ENCODE results near the gene SSPN. TPM values are rescaled to one million over a fixed set of nuclear protein-coding genes. Genes with fewer than 3 reads are reported as not detected.

The SSPN gene
- 0.50 and 0.84 TPM in 2 replicates for total RNA-seq (ENCODE audit: low replicate concordance)

- H3K36me3 Mint-ChIP-seq = no peaks in the 10 kb centered on the region
- H3K4me3 Mint-ChIP-seq = peak within 1 kb of the TSS; percentile 94
- no peak within 1 kb of the TSS for H3K27ac ChIP-seq
- H3K79me2 ChIP-seq (ENCODE audit: low read depth) = no peaks in the 10 kb centered on the region
- DNase-seq (ENCODE audit: low spot score) = peak; percentile 62
- no peaks in the 10 kb centered on the region for H3F3A ChIP-seq (ENCODE audit: low read depth)
- H3K36me3 ChIP-seq = no peaks in the 10 kb centered on the region
- H3K4me1 Mint-ChIP-seq = peaks cover 15% of the 10 kb centered on the region
- H3K9me3 Mint-ChIP-seq = no peaks in the 10 kb centered on the region
- no peaks in the 10 kb centered on the region for H4K20me1 ChIP-seq (ENCODE audit: low read depth)
- H3K9ac ChIP-seq = no peak within 1 kb of the TSS
- peak; percentile 70 for TF ChIP-seq EZH2 (IDR thresholded peaks at IDR 0.05)
- TF ChIP-seq EZH2phosphoT487 (IDR thresholded peaks at IDR 0.05) = peak; percentile 35
- TF ChIP-seq CTCF (IDR thresholded peaks at IDR 0.05) = no peak
- peak within 1 kb of the TSS; percentile 96 for H2AFZ ChIP-seq (replicated peaks)
- peak within 1 kb of the TSS; percentile 98 for H3K4me2 ChIP-seq
- H3K27me3 Mint-ChIP-seq (ENCODE audit: insufficient read depth, low read depth) = no peaks in the 10 kb centered on the region
- H3K27ac Mint-ChIP-seq = peak within 1 kb of the TSS; percentile 98
- peaks cover 5% of the 10 kb centered on the region for H3K4me1 ChIP-seq
- H3K4me3 ChIP-seq = peak within 1 kb of the TSS; percentile 64
- no peaks in the 10 kb centered on the region for H3K9me3 ChIP-seq (ENCODE audit: low read depth)
- peaks cover 65% of the 10 kb centered on the region for H3K27me3 ChIP-seq
Observed at GRCh38 chr12:26195250-26195640, at the start of gene SSPN. SSPN (plus strand) TSS chr12:26195573; CDS start chr12:26195673, 100 bp downstream.

GRCh38 chr12:26148291-26148690 is 47.1 kb upstream of the SSPN start:
- H3K79me2 ChIP-seq (ENCODE audit: low read depth) = no peaks in the 10 kb centered on the region
- no peak overlapping the region for H2AFZ ChIP-seq (replicated peaks)
- H3K9me3 ChIP-seq (ENCODE audit: low read depth) = no peaks in the 10 kb centered on the region
- H3K27me3 Mint-ChIP-seq (ENCODE audit: insufficient read depth, low read depth) = no peaks in the 10 kb centered on the region
- no peaks in the 10 kb centered on the region for H3K27me3 ChIP-seq
- H3K4me1 Mint-ChIP-seq = no peaks in the 10 kb centered on the region
- H3K27ac ChIP-seq = no peak overlapping the region
- H3K36me3 Mint-ChIP-seq = no peaks in the 10 kb centered on the region
- no peak for DNase-seq (ENCODE audit: low spot score)
- no peak overlapping the region for H3K4me2 ChIP-seq
- no peak overlapping the region for H3K4me3 Mint-ChIP-seq
- H3K9me3 Mint-ChIP-seq = no peaks in the 10 kb centered on the region
- no peak for TF ChIP-seq EZH2phosphoT487 (IDR thresholded peaks at IDR 0.05)
- no peak for TF ChIP-seq EZH2 (IDR thresholded peaks at IDR 0.05)
- TF ChIP-seq CTCF (IDR thresholded peaks at IDR 0.05) = no peak
- no peaks in the 10 kb centered on the region for H4K20me1 ChIP-seq (ENCODE audit: low read depth)
- H3F3A ChIP-seq (ENCODE audit: low read depth) = no peaks in the 10 kb centered on the region
- no peak overlapping the region for H3K9ac ChIP-seq
- H3K36me3 ChIP-seq = no peaks in the 10 kb centered on the region
- H3K4me3 ChIP-seq = no peak overlapping the region
- H3K4me1 ChIP-seq = no peaks in the 10 kb centered on the region
- H3K27ac Mint-ChIP-seq = no peak overlapping the region

DNA sequence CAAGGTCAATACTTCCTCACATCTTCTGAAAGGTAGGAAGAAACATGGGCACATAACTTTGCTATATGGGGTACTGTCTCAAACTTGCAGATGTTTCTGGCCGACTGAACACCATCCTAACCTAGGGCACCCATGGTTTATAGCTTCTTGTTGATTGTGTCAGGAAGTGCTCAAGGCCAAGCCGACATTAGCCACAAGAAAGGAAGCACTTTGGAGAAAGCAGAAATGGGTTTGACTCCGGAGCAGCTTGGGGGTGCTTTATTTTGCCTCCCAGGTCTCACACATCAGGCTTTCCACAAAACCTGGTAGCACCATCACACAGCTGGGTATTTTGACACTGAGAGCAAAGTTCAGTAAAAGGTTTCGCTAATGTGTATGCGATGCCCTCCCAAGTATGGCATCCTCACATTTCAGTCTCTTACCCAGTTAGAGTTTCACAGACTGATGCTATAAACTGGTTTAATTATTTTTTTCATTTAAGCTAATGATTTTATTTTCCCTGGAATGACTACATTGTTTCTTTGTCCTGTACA is 45.3 kb upstream of the SSPN start:
- H3K4me1 Mint-ChIP-seq = no peaks in the 10 kb centered on the region
- TF ChIP-seq EZH2 (IDR thresholded peaks at IDR 0.05) (no peak), EZH2phosphoT487 (IDR thresholded peaks at IDR 0.05) (no peak), CTCF (IDR thresholded peaks at IDR 0.05) (no peak)
- Histone ChIP-seq H3F3A (ENCODE audit: low read depth) (no peaks in the 10 kb centered on the region), H4K20me1 (ENCODE audit: low read depth) (no peaks in the 10 kb centered on the region), H3K79me2 (ENCODE audit: low read depth) (no peaks in the 10 kb centered on the region), H3K4me3 (no peak overlapping the region), H2AFZ (replicated peaks) (no peak overlapping the region), H3K9ac (no peak overlapping the region), H3K4me2 (no peak overlapping the region), H3K27ac (no peak overlapping the region), H3K36me3 (no peaks in the 10 kb centered on the region), H3K9me3 (ENCODE audit: low read depth) (no peaks in the 10 kb centered on the region), H3K4me1 (no peaks in the 10 kb centered on the region), H3K27me3 (no peaks in the 10 kb centered on the region)
- H3K9me3 Mint-ChIP-seq = no peaks in the 10 kb centered on the region
- no peak overlapping the region for H3K4me3 Mint-ChIP-seq
- H3K27ac Mint-ChIP-seq = no peak overlapping the region
- no peak for DNase-seq (ENCODE audit: low spot score)
- no peaks in the 10 kb centered on the region for H3K36me3 Mint-ChIP-seq
- H3K27me3 Mint-ChIP-seq (ENCODE audit: insufficient read depth, low read depth) = no peaks in the 10 kb centered on the region
